GM19023 (cell line): ENCODE data around the gene CEP112.
"Not testable (repeated sequence)": the region's sequence is repeated elsewhere in the genome, so short reads cannot be mapped to it uniquely, and the experiment has no call there.

Experiments used
- ATAC-seq: cut with Tn5 transposase; IDR thresholded peaks from one replicate; pipeline ENCODE4 v1.9.1; 2021; ENCODE audit warnings: mild to moderate bottlenecking, moderate library complexity; ENCODE audit not compliant: unreplicated experiment

Gene CEP112

DNA sequence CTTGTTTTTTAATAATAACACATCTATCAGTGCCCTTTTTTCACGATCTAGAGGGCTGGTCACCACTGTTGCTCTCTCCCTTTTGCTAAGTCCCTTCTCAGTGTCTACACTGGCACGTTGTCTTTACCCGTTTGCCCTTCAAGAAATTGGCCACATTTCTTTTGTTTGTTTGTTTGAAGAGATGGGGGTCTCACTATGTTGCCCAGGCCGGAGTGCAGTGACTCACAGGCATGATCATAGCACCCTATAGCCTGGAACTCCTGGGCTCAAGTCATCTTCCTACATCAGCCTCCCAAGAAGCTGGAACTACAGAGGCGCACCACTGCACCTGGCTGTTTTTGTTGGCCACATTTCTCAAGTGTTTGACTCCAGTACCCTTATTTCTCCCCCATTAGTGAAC, 492.5 kb downstream of the CEP112 start:
- ATAC-seq, result no peak

DNA sequence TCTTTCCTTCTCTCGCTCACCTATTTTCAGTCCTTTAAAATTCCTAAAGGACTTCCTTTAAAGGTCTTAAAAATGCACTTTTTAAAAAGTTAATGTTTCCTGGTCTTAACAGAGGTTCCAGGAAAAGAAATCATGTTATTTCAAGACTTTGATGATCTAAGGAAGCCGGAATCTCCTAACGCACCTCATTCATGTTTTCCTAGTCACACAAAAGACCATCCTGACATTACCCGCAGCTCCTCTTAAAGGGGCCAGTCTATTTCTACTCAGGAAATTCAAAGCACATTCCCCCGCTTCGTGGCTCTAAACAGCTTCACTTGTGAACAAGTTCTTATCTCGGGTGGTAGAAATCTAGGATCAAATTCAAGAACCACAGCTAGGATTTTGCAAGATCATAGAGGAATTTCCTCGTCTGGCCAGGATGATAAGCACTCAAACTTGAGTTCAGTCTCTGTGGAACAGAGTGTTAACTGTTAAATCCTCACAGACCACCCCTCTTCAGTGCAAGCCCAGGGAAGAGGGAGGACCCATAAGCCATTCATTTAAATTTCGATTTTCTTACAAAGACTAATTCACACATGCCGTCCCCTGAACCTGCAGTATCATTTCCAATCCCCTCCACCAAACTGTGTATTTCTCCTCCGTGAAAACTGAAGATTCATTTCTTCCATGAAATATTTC, 493.4 kb downstream of the CEP112 start:
- no peak for ATAC-seq

DNA sequence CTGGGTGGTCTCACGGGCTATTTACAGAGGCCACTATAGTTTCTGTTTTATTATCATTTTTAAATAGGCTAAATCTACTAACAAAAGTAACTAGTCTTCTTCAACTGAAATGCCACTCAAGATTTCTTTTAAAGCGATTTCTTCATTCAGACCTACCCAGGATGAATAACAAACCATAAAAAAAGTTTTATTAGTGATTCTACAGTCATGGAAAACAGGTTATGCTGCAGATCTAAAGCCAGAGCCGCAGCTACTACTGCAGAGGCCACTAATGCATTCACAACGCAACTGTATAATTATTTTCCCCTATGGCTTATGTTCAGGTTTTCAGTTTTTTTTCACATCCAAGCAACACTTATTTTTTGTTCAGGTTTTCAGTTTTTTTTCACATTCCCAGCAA, 494.3 kb downstream of the CEP112 start:
- no peak for ATAC-seq

DNA sequence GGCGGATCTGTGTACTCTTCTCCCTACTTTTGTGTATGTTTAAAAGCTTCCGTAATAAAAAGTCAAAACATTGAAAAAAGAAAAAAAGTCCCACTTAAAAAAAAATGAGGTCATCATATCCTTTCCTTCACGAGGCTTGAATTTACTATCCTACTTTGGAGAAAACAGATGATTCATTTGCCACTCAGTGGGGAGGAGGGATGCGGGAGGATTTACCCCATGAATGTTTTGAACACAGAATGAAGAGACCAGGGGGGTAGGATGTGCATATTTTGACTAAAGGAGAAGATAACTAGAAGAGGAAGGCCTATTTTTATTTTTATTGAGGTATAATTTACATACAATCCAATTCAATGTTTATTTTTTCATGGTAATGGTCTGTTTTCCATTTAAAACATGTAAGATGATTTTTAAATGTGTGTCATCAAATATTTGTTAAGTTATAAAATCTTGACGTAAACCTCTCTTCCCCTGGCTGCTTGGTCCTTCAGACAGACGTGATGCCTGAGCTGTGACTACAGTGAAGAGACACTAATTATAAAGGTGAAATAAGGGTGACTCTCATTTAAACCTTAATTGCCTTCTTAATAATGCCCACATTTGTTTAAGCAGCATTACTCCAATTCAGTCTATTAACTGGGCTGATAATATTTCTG, 495.1 kb downstream of the CEP112 start:
- ATAC-seq, result no peak

DNA sequence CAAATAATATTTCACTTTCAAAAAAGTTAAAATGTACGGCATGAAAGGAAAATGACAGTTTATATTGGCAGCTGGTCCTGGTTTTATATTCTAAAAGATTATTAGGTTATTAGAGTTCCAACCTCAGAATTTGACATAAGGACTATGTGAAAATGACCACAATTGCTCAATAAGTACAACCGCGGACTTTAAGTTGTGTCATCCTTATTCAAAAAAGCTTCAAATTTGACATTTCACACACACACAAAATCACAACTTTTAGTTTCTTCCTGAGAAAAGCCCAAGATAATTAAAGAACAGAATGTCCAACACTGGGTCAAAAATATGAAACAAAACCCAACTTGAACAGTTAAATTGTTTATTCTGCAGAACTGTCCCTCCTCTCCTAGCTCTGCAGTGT, 497.3 kb downstream of the CEP112 start:
- no peak for ATAC-seq

DNA sequence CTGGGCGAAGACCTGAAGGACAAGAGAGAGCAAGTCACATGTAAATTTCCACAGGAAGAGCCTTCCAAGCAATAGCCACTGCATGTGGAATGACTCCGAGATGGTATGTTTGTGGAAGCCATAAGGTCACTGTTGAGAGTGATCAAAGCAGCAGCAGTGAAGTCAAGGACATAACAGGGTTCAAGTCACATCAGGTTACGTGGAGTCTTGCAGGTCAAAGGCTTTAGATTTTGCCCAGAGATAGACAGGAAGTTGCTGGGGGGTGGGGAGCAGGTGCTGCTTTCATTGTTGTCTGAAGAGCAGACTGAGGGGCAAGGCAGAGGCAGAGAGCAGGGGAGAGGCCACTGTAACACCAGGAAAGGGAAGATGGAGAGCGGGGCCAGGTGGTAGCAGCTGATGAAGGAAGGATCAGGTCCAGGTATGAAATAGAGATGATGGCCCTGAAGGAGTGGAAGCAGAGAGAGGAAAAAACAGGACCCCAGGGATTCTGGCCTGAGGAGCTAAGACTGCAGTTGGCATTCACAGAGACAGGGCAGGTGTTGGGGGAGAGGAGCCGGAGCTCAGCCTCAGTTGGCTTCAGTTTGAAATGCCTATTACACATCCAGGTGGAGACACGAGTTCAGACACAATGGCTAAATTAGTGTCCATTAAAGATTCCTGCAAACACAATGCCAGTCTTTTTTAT, 501.2 kb downstream of the CEP112 start:
- ATAC-seq, result no peak

DNA sequence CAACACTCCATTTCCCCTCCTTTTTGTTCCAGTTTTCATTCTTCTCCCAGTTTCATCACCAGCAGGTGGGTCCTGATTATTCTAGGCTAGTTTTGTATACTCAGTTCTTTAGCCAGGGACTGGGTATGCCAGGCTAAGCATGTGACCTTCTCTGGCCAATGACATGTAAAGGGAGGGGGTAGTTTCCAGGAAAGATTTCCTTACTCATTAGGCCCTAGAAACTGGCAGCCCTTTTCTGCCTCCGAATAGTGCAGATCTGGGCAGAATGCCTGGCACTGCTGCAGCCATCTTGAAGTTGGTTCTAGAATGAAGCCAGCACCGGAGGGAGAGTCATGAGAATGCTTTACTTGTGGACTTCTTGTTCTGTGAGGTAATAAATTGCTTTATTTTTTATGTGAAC, 503.6 kb downstream of the CEP112 start:
- no peak for ATAC-seq

DNA sequence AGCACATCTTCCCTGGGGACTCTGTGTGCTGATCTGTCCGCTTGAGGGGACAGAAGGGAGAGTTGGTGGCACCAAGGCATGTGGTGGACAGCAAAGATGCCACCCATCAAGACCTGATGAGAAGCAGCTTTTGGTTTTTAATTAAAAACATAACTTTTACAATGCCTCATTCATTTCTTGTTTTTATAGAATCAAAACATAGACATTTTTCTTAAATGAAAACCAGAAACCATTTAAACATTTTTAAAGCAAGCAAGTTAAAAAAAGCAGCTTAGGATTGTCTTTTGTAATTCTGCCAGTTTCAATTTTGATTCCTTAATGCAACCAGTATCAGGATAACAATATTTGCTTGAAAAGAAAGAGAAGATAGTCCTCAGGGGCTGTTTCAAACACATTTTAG, 506.8 kb downstream of the CEP112 start:
- no peak for ATAC-seq

DNA sequence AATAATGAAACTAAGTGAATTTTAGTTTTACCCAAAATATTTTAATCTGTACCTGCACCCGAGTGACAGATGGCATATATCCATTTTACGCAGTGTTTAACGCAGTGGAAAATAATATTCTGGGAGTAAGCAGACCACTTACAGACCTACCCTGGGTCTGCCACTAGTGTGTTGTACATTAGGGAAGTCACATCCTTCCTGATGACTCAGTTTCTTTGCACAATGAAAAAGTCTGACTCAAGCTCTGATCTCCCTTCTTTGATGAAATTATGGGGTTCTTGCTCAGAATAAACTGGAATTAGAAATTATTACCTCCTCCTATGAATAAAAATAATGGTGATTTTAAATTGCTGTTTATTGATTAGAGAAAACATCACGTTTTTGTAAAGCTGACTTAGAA, 507.3 kb downstream of the CEP112 start:
- no peak for ATAC-seq

DNA sequence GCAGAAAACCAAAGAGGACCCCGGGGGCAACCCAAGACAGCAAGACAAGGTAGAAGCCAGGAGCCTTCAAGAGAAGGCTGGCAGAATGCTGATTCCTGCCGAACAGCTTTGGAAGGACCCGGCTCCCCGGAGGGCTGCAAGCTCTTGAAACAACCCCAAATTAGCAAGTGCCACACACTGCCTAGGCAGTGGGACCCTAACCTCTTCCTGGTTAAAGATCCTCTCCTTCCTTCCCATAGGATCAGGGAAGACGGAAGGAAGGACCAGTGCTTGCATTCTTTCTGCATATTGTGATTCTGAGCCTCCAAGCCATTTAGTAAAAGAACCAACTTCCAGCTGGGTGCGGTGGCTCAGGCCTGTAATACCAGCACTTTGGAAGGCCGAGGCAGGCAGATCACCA, 508.5 kb downstream of the CEP112 start:
- no peak for ATAC-seq

DNA sequence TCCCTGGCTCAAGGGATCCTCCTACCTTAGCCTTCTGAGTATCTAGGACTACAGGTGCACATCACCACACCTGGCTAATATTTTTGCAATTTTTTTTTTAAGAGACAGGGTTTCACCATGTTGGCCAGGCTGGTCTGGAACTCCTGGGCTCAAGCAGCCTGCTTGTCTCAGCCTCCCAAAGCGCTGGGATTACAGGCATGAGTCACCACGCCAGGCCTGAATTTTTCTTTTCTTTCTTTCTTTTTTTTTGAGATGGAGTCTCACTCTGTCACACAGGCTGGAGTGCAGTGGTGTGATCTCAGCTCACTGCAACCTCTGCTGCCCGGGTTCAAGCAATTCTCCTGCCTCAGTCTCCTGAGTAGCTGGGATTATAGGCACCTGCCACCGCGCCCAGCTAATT, 510.2 kb downstream of the CEP112 start:
- not testable (repeated sequence) for ATAC-seq

DNA sequence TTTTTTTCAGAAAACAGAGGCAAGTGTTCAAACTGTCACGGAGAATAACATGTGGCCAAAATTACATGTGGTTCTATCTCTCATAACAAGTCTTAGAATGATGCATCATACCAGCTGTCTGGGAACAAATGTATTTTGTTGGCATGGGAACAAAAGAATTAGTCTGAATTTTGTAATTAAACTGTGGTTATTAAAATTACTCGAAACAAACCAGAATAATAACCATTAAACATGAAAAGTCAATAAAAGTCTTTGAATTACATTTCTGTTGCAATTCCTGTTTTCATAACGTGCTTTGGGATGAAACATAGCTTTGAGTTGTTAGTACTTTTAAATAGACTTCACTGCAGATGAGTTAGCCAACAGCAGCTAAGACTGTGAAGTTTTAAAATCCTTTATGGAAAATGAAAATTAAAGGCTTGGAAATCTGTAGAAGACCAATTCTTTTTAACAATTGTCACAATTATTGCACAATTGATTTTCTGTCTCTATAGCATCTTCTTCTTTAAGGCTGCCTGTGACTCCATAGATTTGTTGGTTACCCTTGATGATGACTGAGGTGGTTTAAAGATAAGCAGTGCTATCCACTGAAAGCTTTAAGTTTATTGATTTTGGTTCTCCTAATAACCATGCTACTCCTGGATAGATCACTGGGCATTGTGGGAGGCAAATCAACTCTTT, 512.6 kb downstream of the CEP112 start:
- ATAC-seq, result no peak

DNA sequence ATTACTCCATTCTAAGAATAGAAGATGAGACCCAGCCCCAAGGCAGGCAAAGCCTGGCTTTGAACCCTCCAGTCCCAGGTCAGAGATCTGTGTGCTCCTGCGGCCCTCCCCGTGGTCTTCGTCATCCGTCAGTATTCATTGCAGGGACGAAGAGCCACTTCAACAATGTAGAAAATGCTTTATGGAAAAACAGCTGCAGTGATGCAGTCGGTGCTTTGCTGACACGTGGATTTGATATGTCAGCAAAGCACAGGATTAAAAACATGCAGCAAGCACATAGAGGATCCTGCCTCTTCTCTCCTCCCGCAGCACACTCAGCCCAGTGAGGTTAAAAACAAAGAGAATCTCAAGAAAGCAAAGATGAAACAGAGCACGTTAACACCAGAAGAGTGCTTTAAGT, 513.4 kb downstream of the CEP112 start:
- ATAC-seq, result no peak

DNA sequence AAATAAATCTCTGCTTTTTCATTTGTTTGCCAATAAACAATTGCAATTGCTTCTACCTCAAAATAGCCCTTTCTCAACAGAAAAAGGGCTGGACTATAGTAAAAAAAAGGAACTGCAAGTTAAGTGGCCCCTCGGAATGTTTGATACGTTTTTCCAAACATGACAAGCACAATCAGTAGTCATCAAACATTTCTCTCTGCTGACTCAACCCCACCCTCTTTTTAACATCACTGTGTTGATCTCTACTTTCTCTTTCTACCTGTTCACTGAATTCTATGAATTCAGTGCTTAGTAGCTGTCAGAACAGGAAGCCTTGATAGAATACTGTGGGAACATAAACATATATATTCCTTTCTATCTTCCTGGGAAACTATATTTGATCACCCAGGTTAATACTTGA, 514.0 kb downstream of the CEP112 start:
- ATAC-seq, result no peak

DNA sequence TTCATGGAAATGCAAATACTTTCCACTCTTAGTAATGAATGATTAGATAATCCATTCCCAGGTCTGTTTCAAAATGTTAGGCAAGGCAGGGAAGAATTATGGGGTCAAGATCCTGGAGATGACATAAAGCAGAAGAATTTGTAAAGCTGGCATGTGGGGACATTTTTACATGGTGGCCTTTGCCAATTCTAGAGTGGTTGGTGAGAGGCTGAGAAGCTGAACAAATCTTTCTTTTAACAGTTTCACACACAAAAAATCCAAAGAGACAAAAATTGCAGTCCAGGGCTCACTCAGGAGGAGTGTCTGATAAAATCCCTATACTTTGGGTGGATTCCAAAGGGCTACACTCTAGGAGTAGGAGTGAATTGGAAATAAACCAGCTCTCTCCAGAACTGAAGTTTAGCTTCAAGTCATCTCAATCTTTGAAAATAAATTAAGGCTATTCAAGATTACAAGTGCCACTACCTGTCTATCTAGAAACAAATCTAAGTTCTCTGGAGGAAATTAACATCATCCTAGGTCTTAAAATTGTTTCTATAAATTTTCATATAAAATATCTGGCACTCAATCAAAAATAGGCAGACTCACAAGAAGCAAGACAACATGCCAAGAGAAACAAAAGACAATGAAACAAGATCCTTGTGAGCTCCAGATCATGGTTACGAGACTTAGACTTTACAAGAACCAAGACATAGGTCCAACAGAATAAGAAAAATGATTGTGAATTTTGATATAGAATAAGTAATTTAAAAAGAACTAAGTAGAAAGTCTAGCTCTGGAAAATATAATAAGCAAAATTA, 517.5 kb downstream of the CEP112 start:
- ATAC-seq, result no peak

DNA sequence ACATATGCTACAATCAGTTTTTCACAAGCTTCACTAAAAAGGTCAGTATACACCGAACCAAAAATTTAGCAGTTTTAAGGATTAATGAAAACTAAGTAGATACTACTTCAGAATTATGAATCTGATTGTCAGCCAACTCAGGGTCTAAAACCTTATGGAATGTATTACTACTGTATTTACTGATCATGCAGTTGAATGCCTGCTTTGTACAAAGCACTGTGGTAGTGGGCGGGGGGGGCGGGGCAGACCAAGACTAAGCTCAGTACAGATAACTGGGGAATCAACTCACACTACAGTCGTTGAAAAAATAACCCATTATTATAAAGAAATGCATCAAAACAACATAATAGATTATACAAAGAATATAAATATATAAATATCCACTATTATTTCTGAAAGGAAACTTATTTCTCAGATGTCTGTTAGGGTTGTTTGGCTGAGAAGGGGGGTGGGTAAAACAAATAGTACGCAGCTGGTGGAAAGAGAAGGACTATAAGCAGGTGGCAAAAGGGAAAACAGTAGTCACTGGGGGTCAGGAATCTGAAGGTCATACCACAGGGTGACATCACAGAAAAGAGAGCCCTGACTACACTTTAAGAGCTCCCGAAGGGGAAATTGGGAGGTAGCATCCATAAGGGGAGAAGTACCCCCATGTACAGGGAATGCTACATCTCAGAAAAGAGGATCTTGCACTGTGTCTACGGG, 521.1 kb downstream of the CEP112 start:
- ATAC-seq, result no peak

DNA sequence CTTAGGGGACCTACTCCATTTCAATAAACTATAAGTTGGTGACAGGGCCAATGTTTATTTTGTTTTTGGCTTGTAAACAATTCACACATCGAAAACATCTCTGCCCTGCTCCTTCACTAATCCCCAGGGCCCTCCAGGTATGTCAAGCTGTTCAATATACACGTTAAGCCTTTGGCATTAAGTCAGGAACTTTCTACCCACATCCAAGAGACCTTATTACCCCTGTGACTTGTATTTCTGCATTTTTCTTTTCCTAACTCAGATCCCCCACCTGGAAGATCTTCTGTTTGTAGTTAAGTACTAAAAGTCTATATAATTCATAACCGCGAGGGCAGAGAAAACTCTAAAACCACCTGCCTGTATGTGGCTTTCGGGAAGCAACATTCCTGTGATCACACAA, 523.7 kb downstream of the CEP112 start:
- no peak for ATAC-seq

DNA sequence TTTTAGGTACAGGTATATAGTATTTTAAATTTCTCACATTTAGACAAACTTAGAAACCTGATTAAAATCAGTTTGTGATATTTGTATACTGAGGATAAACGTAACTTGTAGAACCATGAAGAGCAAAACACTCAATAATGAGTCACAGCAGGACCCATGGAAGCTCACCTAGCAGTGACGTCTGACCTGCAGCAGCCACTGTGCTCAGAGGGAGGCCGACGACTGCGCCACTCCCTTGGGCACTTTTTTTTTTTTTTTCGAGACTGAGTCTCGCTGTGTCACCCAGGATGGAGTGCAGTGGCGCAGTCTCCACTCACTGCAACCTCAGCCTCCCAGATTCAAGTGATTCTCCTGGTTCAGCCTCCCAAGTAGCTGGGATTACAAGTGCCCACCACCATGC, 524.3 kb downstream of the CEP112 start:
- no peak for ATAC-seq

DNA sequence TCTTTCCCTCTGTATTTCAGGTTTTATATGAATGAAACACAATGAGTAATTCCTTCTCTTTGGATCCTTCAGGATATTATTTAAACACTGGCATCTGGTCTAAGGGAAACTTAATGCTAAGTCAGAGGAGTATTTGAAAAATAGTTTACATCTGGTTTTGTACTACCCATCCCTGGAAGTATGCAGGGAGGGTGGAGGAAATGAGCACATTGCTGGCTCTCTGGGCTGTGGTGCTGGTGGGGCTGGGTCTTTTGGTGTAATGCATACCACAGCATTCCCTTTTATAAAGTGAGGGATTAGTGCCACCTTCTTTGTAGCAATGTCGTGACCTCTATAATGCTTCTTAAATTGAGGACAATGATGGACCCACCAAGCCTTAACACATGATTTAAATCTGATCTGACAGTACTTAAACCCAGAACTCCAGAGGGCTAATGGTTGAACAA, 525.0 kb downstream of the CEP112 start:
- no peak for ATAC-seq

DNA sequence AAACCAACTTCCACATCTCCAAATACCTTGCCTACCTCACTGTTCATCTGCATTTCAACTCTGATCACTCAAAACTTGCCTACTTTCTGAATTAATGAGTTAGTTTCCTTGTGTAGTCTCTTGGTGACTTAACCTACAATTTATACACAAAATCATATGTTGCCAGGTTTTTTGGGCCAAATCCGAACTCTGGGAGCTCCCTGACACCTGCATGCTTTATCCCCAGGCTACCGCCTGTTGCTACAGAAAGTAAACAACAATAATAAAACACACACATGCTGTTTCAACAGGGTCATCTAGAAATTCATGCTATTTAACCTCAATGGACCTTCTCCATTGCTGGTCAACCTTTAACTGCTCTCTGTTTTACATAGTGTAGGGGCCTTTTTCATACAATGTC, 526.0 kb downstream of the CEP112 start:
- ATAC-seq, result no peak
